T-helper 9 cell (primary cell): ENCODE data around the gene TTC9.

ENCODE experiments used
- DNase-seq: peaks from one replicate; pipeline ENCODE4 v3.0.0-alpha.2; 2020
- total RNA-seq, 2 donors: gene quantifications; one replicate each; lab custom pipeline; 2026; lab: John Stamatoyannopoulos, UW

TTC9 gene
- total RNA-seq: 31.4 to 48.8 reads per million in 2 donors

- DNase-seq: peak; percentile 43
These were observed at the start of gene TTC9 for GRCh38 chr14:70641548-70642302. Gene TTC9 (plus strand): TSS chr14:70641916. CDS start chr14:70642130, 214 bp downstream.

- DNase-seq: no peak
These were observed 47.3 kb upstream of the TTC9 start for GRCh38 chr14:70594461-70594860.

- no peak for DNase-seq
These were observed 46.1 kb upstream of the TTC9 start for GRCh38 chr14:70595443-70596185.

GRCh38 chr14:70597731-70598130 is 44.0 kb upstream of the TTC9 start:
- DNase-seq: no peak

- no peak for DNase-seq
These were observed 42.4 kb upstream of the TTC9 start for GRCh38 chr14:70599345-70599744.

GRCh38 chr14:70600382-70601157 is 41.1 kb upstream of the TTC9 start, which contains the start of gene MED6:
Gene MED6 (minus strand): TSS chr14:70600655. CDS start chr14:70600637, 18 bp downstream.
- peak; percentile 92 for DNase-seq

- DNase-seq: no peak
These were observed 40.6 kb upstream of the TTC9 start for GRCh38 chr14:70601162-70601561.

- DNase-seq: no peak
These were observed 39.5 kb upstream of the TTC9 start for GRCh38 chr14:70602254-70602653.

- no peak for DNase-seq
These were observed 30.5 kb upstream of the TTC9 start for GRCh38 chr14:70611216-70611615.

GRCh38 chr14:70616646-70617045 is 25.1 kb upstream of the TTC9 start:
- no peak for DNase-seq

- no peak for DNase-seq
These were observed 23.4 kb upstream of the TTC9 start for GRCh38 chr14:70618314-70618713.

GRCh38 chr14:70619708-70620107 is 22.0 kb upstream of the TTC9 start:
- DNase-seq: no peak

- peak; percentile 29 for DNase-seq
These were observed 19.5 kb upstream of the TTC9 start for GRCh38 chr14:70622111-70622712.

GRCh38 chr14:70624972-70625371 is 16.7 kb upstream of the TTC9 start:
- no peak for DNase-seq

GRCh38 chr14:70631948-70632347 is 9.8 kb upstream of the TTC9 start:
- DNase-seq: no peak

- no peak for DNase-seq
These were observed 5.6 kb upstream of the TTC9 start for GRCh38 chr14:70635971-70636595.

GRCh38 chr14:70638416-70638815 is 3.3 kb upstream of the TTC9 start:
- DNase-seq: no peak

GRCh38 chr14:70640938-70641547 is 673 bp upstream of the TTC9 start:
- peak; percentile 38 for DNase-seq

GRCh38 chr14:70642303-70643235 is 853 bp downstream of the TTC9 start:
- peak; percentile 12 for DNase-seq

- DNase-seq: no peak
These were observed 2.3 kb downstream of the TTC9 start for GRCh38 chr14:70643967-70644366.

GRCh38 chr14:70645892-70646291 is 4.2 kb downstream of the TTC9 start:
- DNase-seq: no peak
